ENCODE data around the gene TSPAN7. TPM values are rescaled to one million over a fixed set of nuclear protein-coding genes. Genes with fewer than 3 reads are reported as not detected.

The TSPAN7 gene
- total RNA-seq, 4 donors from 2014 or later: 10.7 to 25.7 (median 16.0) TPM

DNA sequence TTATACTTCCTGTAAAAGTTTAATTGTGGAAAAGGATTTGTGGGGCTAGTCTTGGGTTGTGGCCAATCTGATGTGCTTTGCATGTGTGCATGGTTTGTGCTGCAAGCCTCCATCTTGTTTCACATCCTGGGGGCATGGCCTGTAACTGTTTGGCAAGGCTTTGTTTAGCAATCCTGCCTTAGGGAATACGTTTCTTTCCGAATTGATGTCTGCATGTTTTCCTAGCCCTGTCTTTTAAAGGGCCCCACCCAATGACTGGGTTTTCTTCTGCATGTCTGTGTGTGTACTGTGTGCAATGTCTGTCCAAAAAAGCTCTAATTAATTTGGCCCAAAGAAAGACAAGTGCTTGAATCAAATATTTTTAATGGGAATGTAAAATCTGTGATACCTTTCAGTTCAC lies 165.3 kb downstream of the TSPAN7 start:
- no peak for DNase-seq (ENCODE audit: low spot score in 2 of 2)
- Histone ChIP-seq H3K4me1 (peaks cover 3% of the 10 kb centered on the region), H3K9me3 (no peaks in the 10 kb centered on the region), H3K4me3 (no peak overlapping the region), H3K36me3 (no peaks in the 10 kb centered on the region), H3K27ac (no peak overlapping the region), H3K27me3 (no peaks in the 10 kb centered on the region)
- no CpG with 5 or more reads among the region's 2 CpGs for WGBS
- TF ChIP-seq POLR2AphosphoS5 (IDR thresholded peaks at IDR 0.05): no peak
- TF ChIP-seq, protein P1, sequence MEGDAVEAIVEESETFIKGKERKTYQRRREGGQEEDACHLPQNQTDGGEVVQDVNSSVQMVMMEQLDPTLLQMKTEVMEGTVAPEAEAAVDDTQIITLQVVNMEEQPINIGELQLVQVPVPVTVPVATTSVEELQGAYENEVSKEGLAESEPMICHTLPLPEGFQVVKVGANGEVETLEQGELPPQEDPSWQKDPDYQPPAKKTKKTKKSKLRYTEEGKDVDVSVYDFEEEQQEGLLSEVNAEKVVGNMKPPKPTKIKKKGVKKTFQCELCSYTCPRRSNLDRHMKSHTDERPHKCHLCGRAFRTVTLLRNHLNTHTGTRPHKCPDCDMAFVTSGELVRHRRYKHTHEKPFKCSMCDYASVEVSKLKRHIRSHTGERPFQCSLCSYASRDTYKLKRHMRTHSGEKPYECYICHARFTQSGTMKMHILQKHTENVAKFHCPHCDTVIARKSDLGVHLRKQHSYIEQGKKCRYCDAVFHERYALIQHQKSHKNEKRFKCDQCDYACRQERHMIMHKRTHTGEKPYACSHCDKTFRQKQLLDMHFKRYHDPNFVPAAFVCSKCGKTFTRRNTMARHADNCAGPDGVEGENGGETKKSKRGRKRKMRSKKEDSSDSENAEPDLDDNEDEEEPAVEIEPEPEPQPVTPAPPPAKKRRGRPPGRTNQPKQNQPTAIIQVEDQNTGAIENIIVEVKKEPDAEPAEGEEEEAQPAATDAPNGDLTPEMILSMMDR (IDR thresholded peaks at IDR 0.05): no peak
- no peak for TF ChIP-seq POLR2A (IDR thresholded peaks at IDR 0.05)
- TF ChIP-seq EP300 (IDR thresholded peaks at IDR 0.05): no peak

DNA sequence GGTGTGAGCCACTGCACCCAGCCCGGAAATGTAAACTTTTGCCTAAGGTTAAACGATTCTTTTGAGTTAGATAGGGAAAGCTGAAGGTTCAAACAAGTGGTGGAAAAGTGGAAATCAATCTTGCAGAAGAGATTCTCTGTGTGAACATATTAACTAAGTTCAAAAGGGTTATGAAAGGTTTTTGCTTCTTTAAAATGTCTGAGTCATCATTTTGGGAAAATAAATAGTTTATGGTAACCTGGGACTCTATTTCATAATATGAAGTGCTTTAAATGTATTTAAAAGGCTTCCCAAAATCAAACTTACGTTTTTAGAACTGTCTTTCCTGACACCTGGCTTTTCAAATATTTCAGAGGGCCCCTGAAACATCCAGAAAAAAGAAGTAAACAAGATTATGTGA lies 166.3 kb downstream of the TSPAN7 start:
- Histone ChIP-seq H3K36me3 (no peaks in the 10 kb centered on the region), H3K9me3 (no peaks in the 10 kb centered on the region), H3K27ac (no peak overlapping the region), H3K4me3 (no peak overlapping the region), H3K27me3 (no peaks in the 10 kb centered on the region), H3K4me1 (peaks cover 3% of the 10 kb centered on the region)
- no CpG with 5 or more reads among the region's 3 CpGs for WGBS
- no peak for TF ChIP-seq POLR2AphosphoS5 (IDR thresholded peaks at IDR 0.05)
- TF ChIP-seq, protein P1 (IDR thresholded peaks at IDR 0.05): no peak
- DNase-seq (ENCODE audit: low spot score in 2 of 2): no peak

DNA sequence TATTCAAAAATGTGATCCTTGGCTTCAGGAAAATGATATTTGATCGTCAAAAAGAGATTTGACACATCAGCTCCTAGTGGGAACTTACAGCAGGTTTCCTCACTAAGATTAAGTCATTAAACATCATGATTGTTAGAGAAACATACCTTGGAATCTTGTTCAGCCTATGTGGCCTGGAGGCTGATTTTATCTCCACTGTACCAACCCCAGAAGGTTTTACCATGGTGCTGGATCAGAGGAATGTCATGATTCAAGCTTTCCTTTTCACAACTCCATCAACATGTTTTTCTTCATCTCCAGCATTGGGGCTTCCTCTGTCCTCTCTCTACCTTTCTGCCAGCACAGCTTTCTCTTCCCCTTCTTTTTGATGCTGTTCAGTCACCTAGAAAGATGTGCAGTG lies 171.5 kb downstream of the TSPAN7 start:
- 72% methylated on average over 1 of the region's 1 CpG for WGBS
- DNase-seq (ENCODE audit: low spot score in 2 of 2): no peak

More for the DNA sequence above, 171.5 kb downstream of the TSPAN7 start:
- H3K4me1 ChIP-seq: no peaks in the 10 kb centered on the region
- no peaks in the 10 kb centered on the region for H3K9me3 ChIP-seq
- no peak for TF ChIP-seq POLR2A (IDR thresholded peaks at IDR 0.05)
- TF ChIP-seq POLR2AphosphoS5 (IDR thresholded peaks at IDR 0.05): no peak
- no peak for TF ChIP-seq EP300 (IDR thresholded peaks at IDR 0.05)
- TF ChIP-seq, protein P1 (IDR thresholded peaks at IDR 0.05): no peak
- H3K4me3 ChIP-seq: no peak overlapping the region
- H3K36me3 ChIP-seq: no peaks in the 10 kb centered on the region
- H3K27ac ChIP-seq: no peak overlapping the region
- no peaks in the 10 kb centered on the region for H3K27me3 ChIP-seq

Other genes with a start within 250 kb of the TSPAN7 start
- gene RPGR, start 234.0 kb upstream of the TSPAN7 start, total RNA-seq: 10 to 100 TPM; 12.6 to 43.0 (median 25.2) TPM
- not detected for gene OTC, start 208.9 kb upstream of the TSPAN7 start, total RNA-seq
- 10 to 100 TPM; 25.9 to 57.1 (median 35.7) TPM for gene MID1IP1, start 239.9 kb downstream of the TSPAN7 start, total RNA-seq

Data from suprapubic skin (tissue), 4 donors.